ENCODE results near the gene ESR1.
"Not testable (repeated sequence)": the region's sequence is repeated elsewhere in the genome, so short reads cannot be mapped to it uniquely, and the experiment has no call there.

Gene ESR1

GRCh38 chr6:151899796-151900195 lies 92.3 kb downstream of the ESR1 start:
- not testable (repeated sequence) for H3K36me3 ChIP-seq (ENCODE audit: control insufficient read depth, insufficient read depth, low read length); H3K9ac ChIP-seq; H3K27me3 ChIP-seq (ENCODE audit: control insufficient read depth, insufficient read depth, low read length); H3K27ac ChIP-seq; H2AFZ ChIP-seq; H3K9me3 ChIP-seq (ENCODE audit: control insufficient read depth, low read length); H3K4me3 ChIP-seq (ENCODE audit: low read depth, low read length); H3K79me2 ChIP-seq; H3K4me2 ChIP-seq (ENCODE audit: low read length); H3K4me1 ChIP-seq

- H3K9ac ChIP-seq = no peak overlapping the region
- H3K79me2 ChIP-seq = no peaks in the 10 kb centered on the region
- no peaks in the 10 kb centered on the region for H3K27me3 ChIP-seq (ENCODE audit: control insufficient read depth, insufficient read depth, low read length)
- H3K4me2 ChIP-seq (ENCODE audit: low read length) = no peak overlapping the region
- H3K27ac ChIP-seq = no peak overlapping the region
- H2AFZ ChIP-seq = no peak overlapping the region
- no peak for TF ChIP-seq CTCF (IDR thresholded peaks at IDR 0.05)
- H3K4me3 ChIP-seq (ENCODE audit: low read depth, low read length) = no peak overlapping the region
- no peaks in the 10 kb centered on the region for H3K36me3 ChIP-seq (ENCODE audit: control insufficient read depth, insufficient read depth, low read length)
- no peaks in the 10 kb centered on the region for H3K4me1 ChIP-seq
- no peaks in the 10 kb centered on the region for H3K9me3 ChIP-seq (ENCODE audit: control insufficient read depth, low read length)
Observed at GRCh38 chr6:151900256-151900655, 92.8 kb downstream of the ESR1 start.

- H3K27ac ChIP-seq = no peak overlapping the region
- H3K4me1 ChIP-seq = no peaks in the 10 kb centered on the region
- H3K27me3 ChIP-seq (ENCODE audit: control insufficient read depth, insufficient read depth, low read length) = no peaks in the 10 kb centered on the region
- no peak overlapping the region for H3K4me2 ChIP-seq (ENCODE audit: low read length)
- no peaks in the 10 kb centered on the region for H3K36me3 ChIP-seq (ENCODE audit: control insufficient read depth, insufficient read depth, low read length)
- no peak overlapping the region for H3K9ac ChIP-seq
- no peaks in the 10 kb centered on the region for H3K9me3 ChIP-seq (ENCODE audit: control insufficient read depth, low read length)
- no peak for TF ChIP-seq CTCF (IDR thresholded peaks at IDR 0.05)
- H2AFZ ChIP-seq = no peak overlapping the region
- H3K79me2 ChIP-seq = no peaks in the 10 kb centered on the region
- H3K4me3 ChIP-seq (ENCODE audit: low read depth, low read length) = no peak overlapping the region
Observed at GRCh38 chr6:151901009-151901411, 93.5 kb downstream of the ESR1 start.

GRCh38 chr6:151904631-151905030 lies 97.1 kb downstream of the ESR1 start:
- Histone ChIP-seq H3K4me3 (ENCODE audit: low read depth, low read length) (no peak overlapping the region), H3K4me1 (no peaks in the 10 kb centered on the region), H3K9ac (no peak overlapping the region), H3K79me2 (no peaks in the 10 kb centered on the region), H3K27ac (no peak overlapping the region), H3K36me3 (ENCODE audit: control insufficient read depth, insufficient read depth, low read length) (no peaks in the 10 kb centered on the region), H3K27me3 (ENCODE audit: control insufficient read depth, insufficient read depth, low read length) (no peaks in the 10 kb centered on the region), H3K9me3 (ENCODE audit: control insufficient read depth, low read length) (no peaks in the 10 kb centered on the region), H2AFZ (no peak overlapping the region), H3K4me2 (ENCODE audit: low read length) (no peak overlapping the region)
- TF ChIP-seq CTCF (IDR thresholded peaks at IDR 0.05) = no peak

- no peak for TF ChIP-seq CTCF (IDR thresholded peaks at IDR 0.05)
- H3K4me1 ChIP-seq = no peaks in the 10 kb centered on the region
- H3K79me2 ChIP-seq = no peaks in the 10 kb centered on the region
- no peaks in the 10 kb centered on the region for H3K27me3 ChIP-seq (ENCODE audit: control insufficient read depth, insufficient read depth, low read length)
- H3K36me3 ChIP-seq (ENCODE audit: control insufficient read depth, insufficient read depth, low read length) = no peaks in the 10 kb centered on the region
- no peaks in the 10 kb centered on the region for H3K9me3 ChIP-seq (ENCODE audit: control insufficient read depth, low read length)
- H3K9ac ChIP-seq = no peak overlapping the region
- H2AFZ ChIP-seq = no peak overlapping the region
- H3K4me3 ChIP-seq (ENCODE audit: low read depth, low read length) = no peak overlapping the region
- no peak overlapping the region for H3K27ac ChIP-seq
- no peak overlapping the region for H3K4me2 ChIP-seq (ENCODE audit: low read length)
Observed at GRCh38 chr6:151905072-151905471, 97.6 kb downstream of the ESR1 start.
